Measurements from ENCODE around the gene CD83. TPM values are rescaled to one million over a fixed set of nuclear protein-coding genes. Genes with fewer than 3 reads are reported as not detected.

The CD83 gene
- total RNA-seq, 4 donors from 2014 or later: 0.27 to 0.72 (median 0.56) TPM; not detected in 1

DNA sequence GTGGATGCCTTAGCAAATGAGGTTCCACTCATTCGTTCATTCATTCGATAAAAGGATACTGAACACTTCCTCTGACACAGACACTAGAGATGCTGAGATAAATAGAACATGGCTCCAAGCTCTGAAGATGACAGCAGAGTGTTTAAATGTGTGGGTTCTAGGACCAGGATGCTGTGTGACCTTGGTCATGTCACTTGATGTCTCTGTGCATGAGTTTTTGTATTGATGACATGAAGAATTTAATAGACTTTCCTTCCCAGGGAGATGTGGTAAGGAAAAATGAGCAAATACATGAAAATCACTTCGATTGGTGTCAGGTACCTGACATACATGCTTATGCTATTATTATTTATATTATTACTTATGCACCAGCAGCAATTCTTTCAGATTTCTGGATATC is 34.3 kb upstream of the CD83 start:
- intact Hi-C loops (cut with DNase I; ENCODE audit: low total_unique reads): no loop called here
- no peak for TF ChIP-seq POLR2A (IDR thresholded peaks at IDR 0.05)
- TF ChIP-seq, protein P1, sequence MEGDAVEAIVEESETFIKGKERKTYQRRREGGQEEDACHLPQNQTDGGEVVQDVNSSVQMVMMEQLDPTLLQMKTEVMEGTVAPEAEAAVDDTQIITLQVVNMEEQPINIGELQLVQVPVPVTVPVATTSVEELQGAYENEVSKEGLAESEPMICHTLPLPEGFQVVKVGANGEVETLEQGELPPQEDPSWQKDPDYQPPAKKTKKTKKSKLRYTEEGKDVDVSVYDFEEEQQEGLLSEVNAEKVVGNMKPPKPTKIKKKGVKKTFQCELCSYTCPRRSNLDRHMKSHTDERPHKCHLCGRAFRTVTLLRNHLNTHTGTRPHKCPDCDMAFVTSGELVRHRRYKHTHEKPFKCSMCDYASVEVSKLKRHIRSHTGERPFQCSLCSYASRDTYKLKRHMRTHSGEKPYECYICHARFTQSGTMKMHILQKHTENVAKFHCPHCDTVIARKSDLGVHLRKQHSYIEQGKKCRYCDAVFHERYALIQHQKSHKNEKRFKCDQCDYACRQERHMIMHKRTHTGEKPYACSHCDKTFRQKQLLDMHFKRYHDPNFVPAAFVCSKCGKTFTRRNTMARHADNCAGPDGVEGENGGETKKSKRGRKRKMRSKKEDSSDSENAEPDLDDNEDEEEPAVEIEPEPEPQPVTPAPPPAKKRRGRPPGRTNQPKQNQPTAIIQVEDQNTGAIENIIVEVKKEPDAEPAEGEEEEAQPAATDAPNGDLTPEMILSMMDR (IDR thresholded peaks at IDR 0.05 in 4 of 5, conservative IDR thresholded peaks at IDR 0.05 in 1 of 5): no peak
- Histone ChIP-seq H3K4me1 (no peaks in the 10 kb centered on the region), H3K27ac (no peak overlapping the region), H3K27me3 (peaks cover 0 to 3% (median 0%) of the 10 kb centered on the region in 3 donors), H3K4me3 (no peak overlapping the region), H3K36me3 (no peaks in the 10 kb centered on the region), H3K9me3 (no peaks in the 10 kb centered on the region)
- ATAC-seq (no peak), DNase-seq (no peak)
- in situ Hi-C loops (cut with MboI; ENCODE audit: low sequenced_read_pairs in 4 of 4): no loop called here

- Histone ChIP-seq H3K4me3 (no peak overlapping the region), H3K27me3 (peaks cover 0 to under 1% (median 0%) of the 10 kb centered on the region in 3 donors), H3K9me3 (no peaks in the 10 kb centered on the region), H3K36me3 (no peaks in the 10 kb centered on the region), H3K4me1 (no peaks in the 10 kb centered on the region), H3K27ac (no peak overlapping the region)
- DNase-seq (no peak), ATAC-seq (no peak)
- in situ Hi-C loops (cut with MboI; ENCODE audit: low sequenced_read_pairs in 4 of 4): no loop called here
- TF ChIP-seq, protein P1 (IDR thresholded peaks at IDR 0.05 in 4 of 5, conservative IDR thresholded peaks at IDR 0.05 in 1 of 5): no peak
- no peak for TF ChIP-seq POLR2A (IDR thresholded peaks at IDR 0.05)
- intact Hi-C loops (cut with DNase I; ENCODE audit: low total_unique reads): no loop called here
Measured at GRCh38 chr6:14083751-14084150, 33.8 kb upstream of the CD83 start.

DNA sequence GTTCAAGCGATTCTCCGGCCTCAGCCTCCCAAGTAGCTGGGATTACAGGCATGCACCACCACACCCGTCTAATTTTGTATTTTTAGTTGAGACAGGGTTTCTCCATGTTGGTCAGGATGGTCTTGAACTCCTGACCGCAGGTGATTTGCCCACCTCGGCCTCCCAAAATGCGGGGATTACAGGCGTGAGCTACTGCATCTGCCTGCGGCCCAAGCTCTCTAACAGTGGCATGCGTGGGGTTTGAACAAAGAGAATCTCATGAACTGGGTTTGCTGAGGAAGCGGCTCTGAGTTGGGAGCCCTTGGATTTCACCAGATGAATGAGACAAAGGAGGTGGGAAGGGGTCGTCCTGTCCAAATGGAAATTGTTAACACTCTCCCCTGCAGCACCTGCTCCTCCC is 33.2 kb upstream of the CD83 start:
- no peak for ATAC-seq
- intact Hi-C loops (cut with DNase I; ENCODE audit: low total_unique reads) (no loop called here), in situ Hi-C loops (cut with MboI; ENCODE audit: low sequenced_read_pairs in 4 of 4) (no loop called here)
- Histone ChIP-seq H3K4me3 (no peak overlapping the region), H3K4me1 (no peaks in the 10 kb centered on the region), H3K9me3 (no peaks in the 10 kb centered on the region), H3K27me3 (no peaks in the 10 kb centered on the region), H3K27ac (no peak overlapping the region), H3K36me3 (no peaks in the 10 kb centered on the region)
- no peak for TF ChIP-seq POLR2A (IDR thresholded peaks at IDR 0.05)
- TF ChIP-seq, protein P1 (IDR thresholded peaks at IDR 0.05 in 4 of 5, conservative IDR thresholded peaks at IDR 0.05 in 1 of 5): no peak
- no peak for DNase-seq

- no peak overlapping the region for H3K27ac ChIP-seq
- DNase-seq (no peak), ATAC-seq (no peak)
- intact Hi-C loops (cut with DNase I; ENCODE audit: low total_unique reads) (no loop called here), in situ Hi-C loops (cut with MboI; ENCODE audit: low sequenced_read_pairs in 4 of 4) (no loop called here)
- H3K4me3 ChIP-seq: no peak overlapping the region
- H3K4me1 ChIP-seq: no peaks in the 10 kb centered on the region
- no peak for TF ChIP-seq POLR2A (IDR thresholded peaks at IDR 0.05)
- TF ChIP-seq, protein P1 (IDR thresholded peaks at IDR 0.05 in 4 of 5, conservative IDR thresholded peaks at IDR 0.05 in 1 of 5): no peak
- no peaks in the 10 kb centered on the region for H3K36me3 ChIP-seq
- H3K9me3 ChIP-seq: no peaks in the 10 kb centered on the region
- no peaks in the 10 kb centered on the region for H3K27me3 ChIP-seq
Measured at GRCh38 chr6:14085176-14085787, 32.3 kb upstream of the CD83 start.

- H3K27ac ChIP-seq: no peak overlapping the region
- intact Hi-C loops (cut with DNase I; ENCODE audit: low total_unique reads) (no loop called here), in situ Hi-C loops (cut with MboI; ENCODE audit: low sequenced_read_pairs in 4 of 4) (no loop called here)
- H3K36me3 ChIP-seq: no peaks in the 10 kb centered on the region
- TF ChIP-seq, protein P1 (IDR thresholded peaks at IDR 0.05 in 4 of 5, conservative IDR thresholded peaks at IDR 0.05 in 1 of 5): no peak
- TF ChIP-seq POLR2A (IDR thresholded peaks at IDR 0.05): no peak
- no peaks in the 10 kb centered on the region for H3K4me1 ChIP-seq
- DNase-seq (no peak), ATAC-seq (no peak)
- peaks cover 0 to 2% (median 0%) of the 10 kb centered on the region in 3 donors for H3K27me3 ChIP-seq
- H3K4me3 ChIP-seq: no peak overlapping the region
- H3K9me3 ChIP-seq: no peaks in the 10 kb centered on the region
Measured at GRCh38 chr6:14086701-14087100, 30.9 kb upstream of the CD83 start.

Measured in gastrocnemius medialis (tissue), 4 donors.